ENCODE results near the gene ETV6.

The ETV6 gene

GRCh38 chr12:11731042-11731357 lies 81.5 kb downstream of the ETV6 start:
- Mint-ChIP-seq H3K27me3 (no peaks in the 10 kb centered on the region), H3K4me3 (peak overlapping the region; percentile 66), H3K4me1 (ENCODE audit: low read depth) (peaks cover 83% of the 10 kb centered on the region), H3K36me3 (ENCODE audit: low read depth) (peaks cover 49% of the 10 kb centered on the region), H3K27ac (peak overlapping the region; percentile 95), H3K9me3 (no peaks in the 10 kb centered on the region)
- DNase-seq: no peak

GRCh38 chr12:11731455-11731854 lies 82.0 kb downstream of the ETV6 start:
- Mint-ChIP-seq H3K9me3 (no peaks in the 10 kb centered on the region), H3K36me3 (ENCODE audit: low read depth) (peaks cover 45% of the 10 kb centered on the region), H3K4me3 (peak overlapping the region; percentile 66), H3K27me3 (no peaks in the 10 kb centered on the region), H3K27ac (peak overlapping the region; percentile 95), H3K4me1 (ENCODE audit: low read depth) (peaks cover 82% of the 10 kb centered on the region)
- no peak for DNase-seq

- Mint-ChIP-seq H3K4me3 (peak overlapping the region; percentile 66), H3K27me3 (no peaks in the 10 kb centered on the region), H3K36me3 (ENCODE audit: low read depth) (peaks cover 44% of the 10 kb centered on the region), H3K4me1 (ENCODE audit: low read depth) (peaks cover 82% of the 10 kb centered on the region), H3K27ac (peak overlapping the region; percentile 95), H3K9me3 (no peaks in the 10 kb centered on the region)
- no peak for DNase-seq
Measured at GRCh38 chr12:11732023-11732422, 82.5 kb downstream of the ETV6 start.

- no peaks in the 10 kb centered on the region for H3K9me3 Mint-ChIP-seq
- no peak for DNase-seq
- H3K27me3 Mint-ChIP-seq: no peaks in the 10 kb centered on the region
- peak overlapping the region; percentile 95 for H3K27ac Mint-ChIP-seq
- H3K4me3 Mint-ChIP-seq: peak overlapping the region; percentile 66
- peaks cover 44% of the 10 kb centered on the region for H3K36me3 Mint-ChIP-seq (ENCODE audit: low read depth)
- H3K4me1 Mint-ChIP-seq (ENCODE audit: low read depth): peaks cover 82% of the 10 kb centered on the region
Measured at GRCh38 chr12:11732715-11733114, 83.2 kb downstream of the ETV6 start.

- H3K4me3 Mint-ChIP-seq: no peak overlapping the region
- no peaks in the 10 kb centered on the region for H3K9me3 Mint-ChIP-seq
- no peaks in the 10 kb centered on the region for H3K27me3 Mint-ChIP-seq
- H3K36me3 Mint-ChIP-seq (ENCODE audit: low read depth): peaks cover 44% of the 10 kb centered on the region
- DNase-seq: no peak
- no peak overlapping the region for H3K27ac Mint-ChIP-seq
- peaks cover 73% of the 10 kb centered on the region for H3K4me1 Mint-ChIP-seq (ENCODE audit: low read depth)
Measured at GRCh38 chr12:11734580-11735180, 85.2 kb downstream of the ETV6 start.

GRCh38 chr12:11738450-11738849 lies 89.0 kb downstream of the ETV6 start:
- Mint-ChIP-seq H3K27me3 (no peaks in the 10 kb centered on the region), H3K4me3 (no peak overlapping the region), H3K27ac (no peak overlapping the region), H3K4me1 (ENCODE audit: low read depth) (peaks cover 60% of the 10 kb centered on the region), H3K36me3 (ENCODE audit: low read depth) (peaks cover 35% of the 10 kb centered on the region), H3K9me3 (no peaks in the 10 kb centered on the region)
- DNase-seq: no peak

- H3K27me3 Mint-ChIP-seq: no peaks in the 10 kb centered on the region
- H3K9me3 Mint-ChIP-seq: no peaks in the 10 kb centered on the region
- no peak overlapping the region for H3K27ac Mint-ChIP-seq
- peaks cover 32% of the 10 kb centered on the region for H3K36me3 Mint-ChIP-seq (ENCODE audit: low read depth)
- H3K4me1 Mint-ChIP-seq (ENCODE audit: low read depth): peaks cover 65% of the 10 kb centered on the region
- DNase-seq: no peak
- no peak overlapping the region for H3K4me3 Mint-ChIP-seq
Measured at GRCh38 chr12:11739980-11740577, 90.6 kb downstream of the ETV6 start.

- Mint-ChIP-seq H3K36me3 (ENCODE audit: low read depth) (peaks cover 25% of the 10 kb centered on the region), H3K4me1 (ENCODE audit: low read depth) (peaks cover 70% of the 10 kb centered on the region), H3K9me3 (no peaks in the 10 kb centered on the region), H3K27ac (no peak overlapping the region), H3K27me3 (no peaks in the 10 kb centered on the region), H3K4me3 (no peak overlapping the region)
- no peak for DNase-seq
Measured at GRCh38 chr12:11741434-11742092, 92.1 kb downstream of the ETV6 start.

- Mint-ChIP-seq H3K36me3 (ENCODE audit: low read depth) (peaks cover 28% of the 10 kb centered on the region), H3K4me1 (ENCODE audit: low read depth) (peaks cover 59% of the 10 kb centered on the region)
- no peak for DNase-seq
Measured at GRCh38 chr12:11743423-11744409, 94.2 kb downstream of the ETV6 start.

GRCh38 chr12:11744410-11744801 lies 94.9 kb downstream of the ETV6 start:
- no peak for DNase-seq
- H3K4me3 Mint-ChIP-seq: no peak overlapping the region
- H3K27ac Mint-ChIP-seq: no peak overlapping the region
- H3K27me3 Mint-ChIP-seq: no peaks in the 10 kb centered on the region
- H3K36me3 Mint-ChIP-seq (ENCODE audit: low read depth): peaks cover 26% of the 10 kb centered on the region
- H3K9me3 Mint-ChIP-seq: no peaks in the 10 kb centered on the region
- H3K4me1 Mint-ChIP-seq (ENCODE audit: low read depth): peaks cover 62% of the 10 kb centered on the region

More at GRCh38 chr12:11743423-11744409, 94.2 kb downstream of the ETV6 start:
- no peaks in the 10 kb centered on the region for H3K27me3 Mint-ChIP-seq
- no peak overlapping the region for H3K4me3 Mint-ChIP-seq
- no peaks in the 10 kb centered on the region for H3K9me3 Mint-ChIP-seq
- H3K27ac Mint-ChIP-seq: peak overlapping the region; percentile 34

- Mint-ChIP-seq H3K36me3 (ENCODE audit: low read depth) (peaks cover 29% of the 10 kb centered on the region), H3K27ac (no peak overlapping the region), H3K4me3 (no peak overlapping the region), H3K9me3 (no peaks in the 10 kb centered on the region), H3K4me1 (ENCODE audit: low read depth) (peaks cover 67% of the 10 kb centered on the region), H3K27me3 (no peaks in the 10 kb centered on the region)
- DNase-seq: no peak
Measured at GRCh38 chr12:11745113-11745512, 95.6 kb downstream of the ETV6 start.

- no peak overlapping the region for H3K27ac Mint-ChIP-seq
- no peak for DNase-seq
- no peak overlapping the region for H3K4me3 Mint-ChIP-seq
- no peaks in the 10 kb centered on the region for H3K9me3 Mint-ChIP-seq
- H3K27me3 Mint-ChIP-seq: no peaks in the 10 kb centered on the region
- peaks cover 61% of the 10 kb centered on the region for H3K4me1 Mint-ChIP-seq (ENCODE audit: low read depth)
- H3K36me3 Mint-ChIP-seq (ENCODE audit: low read depth): peaks cover 32% of the 10 kb centered on the region
Measured at GRCh38 chr12:11746024-11746771, 96.7 kb downstream of the ETV6 start.

- H3K27ac Mint-ChIP-seq: no peak overlapping the region
- peaks cover 54% of the 10 kb centered on the region for H3K4me1 Mint-ChIP-seq (ENCODE audit: low read depth)
- no peak for DNase-seq
- H3K4me3 Mint-ChIP-seq: no peak overlapping the region
- no peaks in the 10 kb centered on the region for H3K9me3 Mint-ChIP-seq
- H3K27me3 Mint-ChIP-seq: no peaks in the 10 kb centered on the region
- H3K36me3 Mint-ChIP-seq (ENCODE audit: low read depth): peaks cover 40% of the 10 kb centered on the region
Measured at GRCh38 chr12:11746940-11747716, 97.7 kb downstream of the ETV6 start.
